Stimulated activated CD8-positive, alpha-beta memory T cell treated with anti-CD3 and anti-CD28 coated beads, Interleukin-7, amount 100 ng/mL, for 24 hours (primary cell): ENCODE results near the gene ERICH6.

ENCODE experiments used
- DNase-seq: peaks from one replicate; pipeline ENCODE4 v3.0.0-alpha.2; 2020; ENCODE audit warnings: low read depth

ERICH6 gene

DNA sequence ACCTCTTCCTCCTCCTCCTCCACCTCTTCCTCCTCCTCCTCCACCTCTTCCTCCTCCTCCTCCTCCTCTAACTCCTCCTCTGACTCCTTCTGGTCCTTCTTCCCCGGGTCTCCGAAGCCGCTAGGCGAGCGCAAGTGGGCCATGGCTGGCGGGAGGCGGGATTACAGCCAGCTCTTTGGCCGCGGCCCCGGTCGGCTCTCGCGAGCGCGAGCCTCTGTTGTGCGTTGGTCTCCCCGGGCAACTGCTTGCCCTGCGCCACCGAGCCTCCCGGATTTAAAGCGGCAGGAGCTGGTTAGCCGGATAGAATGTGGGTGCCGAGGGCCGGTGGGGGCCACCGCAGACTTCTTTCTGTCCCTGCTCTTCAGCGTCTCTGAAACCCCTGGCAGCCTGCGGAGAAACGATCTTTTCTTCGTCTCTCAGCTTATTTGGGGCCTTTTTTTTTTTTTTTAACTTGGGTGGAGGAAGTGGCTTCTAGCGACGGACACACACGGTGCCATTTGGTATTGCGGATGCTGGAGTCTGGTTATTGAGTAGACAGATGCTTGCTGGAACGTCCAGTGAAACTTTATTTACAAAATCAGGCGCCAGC, at the start of gene ERICH6:
Gene ERICH6, minus strand, starts transcription at position 165 of the 589 bp plus-strand sequence. Its CDS starts 22 bp downstream, at position 143.
- DNase-seq: peak; percentile 62

DNA sequence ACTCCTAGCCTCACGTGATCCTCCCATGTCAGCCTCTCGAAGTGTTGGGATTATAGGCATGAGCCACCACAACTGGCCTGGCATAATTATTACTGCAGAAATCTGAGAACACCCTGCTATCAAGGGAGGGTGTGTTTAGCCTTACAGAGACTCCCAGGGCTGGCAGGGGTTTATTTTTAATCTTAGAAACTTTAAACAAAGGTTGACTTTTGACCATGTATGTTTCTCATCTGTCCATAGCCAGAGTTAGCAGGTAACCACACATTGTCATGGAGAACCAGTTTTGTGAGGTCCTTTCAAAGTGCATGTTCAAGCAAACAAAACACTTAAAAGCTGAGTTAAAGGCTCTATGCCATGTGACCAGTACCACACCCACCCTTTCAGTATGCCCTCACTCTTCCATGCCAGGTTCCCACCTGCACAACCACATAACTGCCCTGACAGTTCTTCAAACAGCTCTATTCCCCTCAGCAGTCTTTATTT, 48.1 kb upstream of the ERICH6 start:
- no peak for DNase-seq

DNA sequence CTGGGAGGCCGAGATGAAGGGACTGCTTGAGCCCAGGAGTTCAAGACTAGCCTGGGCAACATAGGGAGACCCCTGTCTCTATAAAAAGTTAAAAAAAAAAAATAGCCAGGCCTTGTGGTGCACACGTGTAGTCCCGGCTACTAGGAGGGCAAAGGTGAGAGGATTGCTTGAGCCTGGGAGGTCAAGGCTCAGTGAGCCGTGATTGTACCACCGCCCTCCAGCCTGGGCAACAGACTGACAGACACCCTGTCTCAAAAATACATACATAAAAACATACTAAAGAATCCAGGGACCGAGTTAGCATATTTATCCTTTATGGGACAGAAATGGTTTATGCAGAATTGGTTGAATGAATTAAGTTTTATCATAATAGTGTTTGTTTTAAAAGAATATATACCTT, 45.5 kb upstream of the ERICH6 start:
- DNase-seq: no peak

DNA sequence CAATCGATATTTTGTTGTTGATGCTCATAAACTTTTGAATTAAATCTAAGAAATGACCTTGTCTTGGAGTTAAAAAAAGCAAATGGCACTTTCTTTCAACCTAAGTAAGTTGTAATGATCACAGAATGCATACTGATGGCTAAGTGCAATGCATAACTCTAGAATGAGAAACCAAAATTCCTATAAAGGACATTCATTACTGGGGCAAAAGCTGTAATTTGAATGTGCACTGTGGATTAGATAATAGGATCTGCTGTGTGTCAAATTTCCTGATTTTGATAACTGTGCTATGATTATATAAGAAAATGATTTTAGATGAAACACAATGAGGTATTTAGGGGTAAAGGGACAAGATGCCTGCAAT, 44.9 kb upstream of the ERICH6 start:
- DNase-seq: no peak

DNA sequence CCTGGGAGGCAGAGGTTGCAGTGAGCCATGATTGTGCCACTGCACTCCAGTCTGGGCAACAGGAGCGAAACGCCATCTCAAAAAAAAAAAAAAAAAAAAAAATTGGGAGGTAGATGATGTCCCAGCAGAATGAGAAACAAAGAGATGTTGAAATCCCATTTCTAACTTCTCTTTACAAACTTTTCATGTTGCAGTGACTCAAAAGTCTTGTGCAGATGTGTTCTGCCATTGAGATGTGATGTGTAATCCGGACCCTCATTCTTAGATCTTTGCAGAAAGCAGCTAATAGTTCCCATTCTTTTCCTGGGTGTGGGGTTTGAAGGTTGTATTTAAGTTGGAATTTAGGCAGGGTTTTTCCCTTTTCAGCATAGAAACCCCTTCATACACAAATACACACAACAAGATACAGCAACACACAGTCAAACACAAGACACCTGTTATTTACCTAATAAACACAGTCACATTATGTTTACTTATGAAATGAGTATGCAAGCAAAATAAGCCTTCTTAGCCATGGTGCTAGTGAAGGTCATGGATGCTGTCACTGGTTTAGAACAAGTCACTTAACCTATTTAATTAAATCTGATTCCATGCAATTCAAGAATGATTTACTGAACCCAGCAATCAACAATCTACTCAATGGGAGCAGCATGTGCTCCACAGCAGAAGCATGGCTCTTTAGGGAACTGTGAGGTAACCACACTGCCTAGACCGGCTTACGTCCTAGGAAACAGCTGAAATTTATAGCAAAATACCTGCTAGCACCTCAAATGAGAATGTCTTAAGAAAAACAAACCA, 44.4 kb upstream of the ERICH6 start:
- DNase-seq: no peak

DNA sequence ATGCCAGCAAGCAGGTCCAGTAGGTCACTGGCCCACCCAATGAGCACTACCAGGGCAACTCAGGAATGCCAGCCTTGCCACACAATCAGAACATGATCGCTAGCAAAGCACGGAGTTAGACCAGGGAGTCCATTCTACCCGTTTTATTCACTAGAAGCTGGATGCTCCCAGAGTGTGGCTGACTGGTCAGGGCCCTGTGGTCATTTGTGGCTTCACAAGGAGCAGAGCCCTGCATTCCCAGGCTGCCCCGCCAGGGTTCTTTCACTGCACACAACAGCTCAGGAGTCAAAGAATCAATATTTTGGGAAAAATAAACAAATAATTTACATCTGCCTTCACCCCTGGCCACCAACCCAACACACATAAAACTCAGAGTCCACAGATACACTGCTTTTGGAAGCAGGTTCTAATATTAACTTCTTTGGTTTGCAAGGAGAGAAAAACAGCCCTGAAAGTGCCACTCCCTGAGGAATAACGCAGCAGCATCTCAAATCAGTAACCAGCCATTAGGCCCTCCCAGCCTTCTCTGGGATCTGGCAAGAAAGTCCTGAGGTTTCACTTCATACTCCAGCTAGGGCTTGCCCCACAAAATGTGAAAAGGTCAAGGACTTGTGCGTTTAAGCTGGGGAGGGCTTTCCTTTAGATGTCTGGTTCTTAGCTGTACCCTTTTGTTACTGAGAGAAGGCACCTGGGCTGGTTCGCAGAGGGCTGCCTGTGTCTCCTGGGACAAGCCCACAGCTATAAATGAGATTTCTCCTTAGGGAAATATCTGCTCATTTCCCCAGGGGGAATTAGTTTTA, 43.3 kb upstream of the ERICH6 start:
- no peak for DNase-seq

DNA sequence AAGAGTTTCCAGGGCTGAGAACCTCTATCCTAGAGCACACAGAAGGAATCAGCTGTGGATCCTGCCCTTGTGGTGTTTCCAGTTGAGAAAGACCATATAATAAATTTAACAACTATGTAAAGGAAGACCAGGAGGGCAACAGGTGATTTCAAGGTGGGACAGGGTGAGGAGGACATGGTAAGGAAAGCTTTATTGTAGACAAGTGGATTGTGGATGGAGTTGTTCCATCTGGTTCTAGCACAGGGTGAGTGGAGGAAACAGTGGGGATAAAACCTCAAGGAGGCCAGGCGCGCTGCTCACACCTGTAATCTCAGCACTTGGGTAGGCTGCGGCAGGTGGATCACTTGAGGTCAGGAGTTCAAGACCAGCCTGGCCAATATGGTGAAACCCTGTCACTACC, 42.1 kb upstream of the ERICH6 start:
- DNase-seq: no peak

DNA sequence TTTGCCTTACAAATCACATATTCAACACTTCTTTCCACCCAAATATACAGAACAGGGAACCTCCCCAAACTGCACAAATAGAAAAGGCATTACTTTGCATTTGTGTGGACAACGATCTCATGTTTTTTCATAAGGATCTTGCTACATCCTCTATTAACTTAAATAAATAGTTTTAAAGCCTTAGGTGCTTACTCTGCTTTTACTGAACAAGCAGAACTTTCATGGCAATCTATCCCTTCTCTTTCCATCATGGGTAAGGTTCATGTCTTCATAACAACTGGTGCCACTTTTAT, 41.1 kb upstream of the ERICH6 start:
- no peak for DNase-seq

DNA sequence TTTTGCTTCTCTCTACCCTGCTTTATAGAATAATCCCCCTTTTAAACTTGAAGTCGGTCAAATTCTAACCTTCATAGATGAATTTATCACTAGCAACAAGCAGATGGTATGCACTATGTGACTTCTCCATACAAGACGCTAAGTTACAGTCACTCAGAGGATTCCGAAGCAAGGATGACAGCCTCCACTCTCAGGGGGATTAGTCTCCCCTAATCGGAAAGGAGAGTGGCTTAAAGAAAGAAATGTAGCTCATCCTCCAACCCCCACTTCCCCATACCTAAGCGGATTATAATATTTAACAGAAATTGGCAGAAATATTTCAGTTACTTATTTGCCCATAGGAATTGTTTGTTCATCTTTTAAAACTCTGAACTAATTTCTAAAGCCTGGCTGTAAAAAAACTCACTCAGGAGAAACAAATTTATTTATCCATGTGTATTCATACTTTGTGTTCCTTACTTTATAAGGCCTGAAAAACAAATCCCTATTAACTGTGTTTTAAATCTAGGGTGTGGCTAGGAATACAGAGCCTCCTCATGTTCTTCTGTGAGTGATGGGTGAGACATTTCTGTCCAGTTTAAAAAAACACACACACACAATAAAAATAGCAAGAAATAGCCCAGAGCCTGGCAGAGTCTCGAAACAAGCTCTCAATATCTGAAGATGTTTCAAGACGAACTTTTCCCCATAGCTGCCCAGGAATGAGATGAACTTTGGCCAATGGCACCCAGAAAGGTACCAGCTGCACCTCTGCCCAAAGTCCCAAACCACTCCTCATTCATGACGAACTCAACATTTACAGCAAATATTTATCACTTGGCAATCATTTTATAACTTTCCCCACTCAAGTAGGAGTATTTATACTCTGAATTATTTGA, 40.6 kb upstream of the ERICH6 start:
- no peak for DNase-seq

DNA sequence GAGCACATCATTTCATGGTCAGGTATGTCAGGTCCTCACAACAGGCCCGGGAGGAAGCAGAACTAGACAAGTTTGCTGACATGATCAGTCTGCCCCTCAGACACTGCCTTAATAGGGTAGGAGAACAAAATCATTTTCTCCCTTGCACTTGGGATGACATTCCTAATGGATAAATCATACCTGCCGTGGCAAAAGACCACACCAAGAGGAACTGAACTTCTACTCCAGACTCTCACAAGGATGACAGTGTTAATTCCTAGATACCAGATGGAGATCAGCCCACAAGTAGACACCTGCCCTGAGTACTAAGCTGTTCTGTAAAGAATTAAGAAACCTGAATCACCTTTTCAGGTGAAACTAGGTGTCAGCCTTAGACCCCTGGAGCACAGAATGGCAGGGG, 39.8 kb upstream of the ERICH6 start:
- no peak for DNase-seq

DNA sequence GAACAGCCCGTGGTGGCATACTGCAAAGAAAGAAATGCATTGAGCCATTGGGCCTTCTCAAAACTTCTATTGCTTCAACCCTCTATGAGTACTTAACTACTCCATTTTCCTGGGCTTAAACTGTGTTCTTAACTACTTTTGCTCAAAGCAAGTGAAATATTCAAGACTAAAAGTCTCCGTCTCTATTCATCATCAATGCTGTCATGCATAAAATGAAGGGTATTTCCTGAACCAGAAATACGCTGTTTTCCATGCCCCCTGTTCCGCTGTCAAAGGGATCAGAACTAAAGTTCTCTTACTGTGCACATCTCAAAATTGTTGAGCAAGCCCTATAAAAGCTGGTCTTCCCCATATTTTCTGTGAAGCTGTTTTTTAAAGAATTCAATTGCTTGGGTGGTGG, 39.0 kb upstream of the ERICH6 start:
- no peak for DNase-seq

DNA sequence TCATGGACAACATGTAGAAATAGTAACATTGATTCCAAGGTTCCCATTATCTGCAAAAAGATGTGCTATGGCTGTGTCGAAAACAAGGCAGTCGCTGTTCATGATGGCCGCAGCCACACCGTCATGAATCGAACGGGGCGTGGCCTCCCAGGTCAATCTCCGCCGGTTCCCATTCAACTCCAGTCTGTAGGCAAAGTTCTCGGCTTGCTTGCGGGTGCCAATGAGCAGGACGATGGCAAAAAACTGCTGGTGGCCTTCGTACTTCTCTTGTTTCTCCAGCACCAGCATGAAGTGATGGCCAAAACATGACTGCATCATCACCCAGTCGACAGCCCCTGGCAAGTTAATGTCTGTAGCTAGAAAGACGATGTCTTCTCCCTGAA, 38.4 kb upstream of the ERICH6 start:
- DNase-seq: no peak

DNA sequence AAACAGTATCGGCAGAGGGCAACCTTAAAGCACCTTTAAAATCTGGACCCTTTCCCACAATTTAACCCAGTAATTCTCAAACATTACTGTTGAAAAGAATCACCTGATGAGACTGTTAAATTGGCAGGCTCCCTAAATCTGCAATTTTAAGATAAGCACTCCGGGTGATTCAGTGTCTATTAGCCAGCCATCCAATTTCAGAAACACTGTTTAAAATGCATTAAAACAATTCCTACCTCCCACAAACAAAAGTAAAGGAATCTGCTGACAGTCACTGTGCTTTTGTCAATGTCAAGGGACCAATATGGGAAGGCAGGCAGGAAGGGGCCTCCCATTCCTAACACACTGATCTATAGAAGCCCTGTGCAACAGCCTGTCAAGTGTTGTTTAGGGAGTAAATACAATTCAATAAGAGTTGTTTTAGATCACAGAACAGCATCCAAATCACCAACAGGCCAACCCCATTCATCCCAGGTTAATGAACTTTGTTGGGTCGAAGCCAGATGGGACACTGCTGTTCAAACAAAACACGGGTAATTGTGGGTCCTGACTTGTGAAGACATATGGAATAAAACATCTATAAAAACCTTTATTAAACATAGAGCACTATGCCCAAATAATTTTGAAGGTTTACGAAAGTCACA, 37.9 kb upstream of the ERICH6 start:
- no peak for DNase-seq

DNA sequence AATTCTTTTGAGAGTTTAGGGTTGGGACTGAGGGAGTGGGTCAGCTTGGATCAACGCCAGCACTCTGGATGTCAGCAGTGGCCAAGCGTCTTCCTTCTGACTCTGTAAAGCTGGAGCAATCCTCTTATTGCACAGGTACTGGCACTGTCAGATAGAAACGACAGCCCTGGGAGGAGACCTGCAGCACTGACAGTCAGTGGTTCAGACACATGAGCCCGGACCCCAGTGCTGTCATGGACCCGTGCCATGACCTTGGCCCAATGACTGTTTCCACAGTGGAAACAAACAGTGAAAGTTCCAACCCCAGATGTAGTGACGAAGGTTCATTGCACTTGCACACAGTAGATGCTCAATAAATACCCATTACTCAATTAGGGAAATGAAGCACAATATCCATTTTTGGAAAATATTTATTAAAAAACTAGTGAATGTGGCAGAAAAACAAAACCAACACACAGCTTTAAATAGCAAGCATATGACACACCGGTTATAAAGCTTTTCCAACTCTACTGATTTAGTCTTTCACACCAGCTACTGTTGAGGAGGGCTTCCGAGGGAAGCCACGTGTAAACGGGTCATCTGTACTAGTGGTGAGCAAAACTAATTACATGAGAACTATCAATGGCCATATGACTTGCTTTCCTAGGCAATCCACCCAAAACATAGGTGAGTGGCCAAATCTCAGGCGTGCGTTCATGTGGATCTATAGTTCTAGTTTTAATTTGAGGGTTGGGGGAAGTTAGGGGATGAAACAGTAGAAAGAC, 37.2 kb upstream of the ERICH6 start:
- DNase-seq: no peak

DNA sequence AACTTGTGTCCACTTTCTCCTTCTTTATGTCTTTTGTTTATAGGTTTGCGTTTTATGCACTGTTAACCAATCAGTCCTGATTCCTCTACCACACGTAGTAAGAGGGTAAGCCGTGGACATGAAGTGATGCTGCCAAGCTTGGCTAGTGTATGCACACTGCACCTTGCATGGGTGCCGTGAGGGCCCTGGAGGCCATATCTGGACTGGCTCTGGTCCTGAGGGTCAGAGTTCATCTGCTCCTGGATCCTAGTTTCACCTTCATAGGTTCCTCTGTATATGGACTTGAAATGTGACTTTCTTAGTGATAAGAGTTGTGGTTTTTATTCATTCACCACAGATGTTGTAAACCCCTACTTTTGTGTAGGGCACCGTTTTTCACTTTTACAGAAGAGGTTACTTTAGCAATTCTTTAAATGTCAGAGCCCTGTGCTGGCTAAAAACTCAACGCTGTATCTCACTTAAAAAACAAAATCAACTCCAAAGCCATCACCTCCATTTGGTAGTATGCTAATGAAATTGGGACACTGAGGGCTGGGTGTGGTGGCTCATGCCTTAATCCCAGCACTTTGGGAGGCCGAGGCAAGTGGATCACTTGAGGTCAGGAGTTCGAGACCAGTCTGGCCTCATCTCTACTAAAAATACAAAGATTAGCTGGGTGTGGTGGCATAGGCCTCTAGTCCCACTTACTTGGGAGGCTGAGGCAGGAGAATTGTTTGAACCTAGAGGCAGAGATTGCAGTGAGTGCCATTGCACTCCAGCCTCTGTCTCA, 36.3 kb upstream of the ERICH6 start:
- no peak for DNase-seq

DNA sequence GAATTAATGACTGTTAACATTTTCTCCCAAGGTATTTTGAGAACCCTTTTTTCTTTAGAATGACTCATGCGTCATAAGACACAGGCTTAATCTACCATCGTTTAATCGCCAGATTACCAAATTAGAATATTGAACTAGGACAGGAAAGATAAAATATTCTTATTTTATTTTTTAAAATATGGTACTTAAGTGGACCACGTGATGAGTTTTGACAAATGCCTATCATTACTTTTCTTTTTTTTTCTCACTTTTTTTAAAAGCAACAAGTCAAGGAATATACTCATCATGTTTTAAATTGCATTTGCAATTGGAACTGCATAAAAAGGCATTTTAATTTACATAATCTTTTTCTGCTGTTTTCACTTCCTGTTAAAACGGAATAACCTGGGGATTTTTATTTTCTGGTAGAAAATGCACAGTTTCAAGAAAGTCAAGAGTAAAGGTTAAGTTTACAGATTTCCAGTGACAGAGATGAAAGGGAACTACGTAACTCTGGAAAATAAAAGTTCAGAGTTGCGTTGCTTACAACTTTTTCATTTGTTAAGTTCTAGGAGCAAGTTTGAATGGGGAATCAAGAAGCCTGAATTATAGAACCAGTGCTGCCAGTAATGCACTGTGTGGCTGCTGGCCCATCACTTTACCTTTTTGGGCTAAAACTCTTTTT, 35.6 kb upstream of the ERICH6 start:
- no peak for DNase-seq

DNA sequence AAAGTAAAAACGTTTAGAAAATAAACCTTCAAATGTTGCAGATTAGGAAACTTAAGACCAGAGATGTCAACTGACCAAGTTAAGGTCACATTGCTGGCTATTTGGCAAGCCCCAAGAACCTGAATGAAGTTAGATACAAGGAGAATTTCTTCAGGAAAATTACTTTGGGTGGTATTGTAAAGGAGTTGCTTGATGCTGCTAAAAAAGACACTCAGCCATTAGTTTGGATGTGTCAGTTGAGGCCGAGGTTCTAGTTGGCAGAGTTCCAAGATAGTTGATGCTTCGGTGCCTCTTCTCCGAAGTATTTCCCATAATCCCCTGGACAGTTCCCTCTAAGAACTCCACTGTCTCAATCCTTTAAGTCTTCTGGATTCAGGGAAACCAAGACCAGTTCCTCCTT, 35.0 kb upstream of the ERICH6 start:
- no peak for DNase-seq

DNA sequence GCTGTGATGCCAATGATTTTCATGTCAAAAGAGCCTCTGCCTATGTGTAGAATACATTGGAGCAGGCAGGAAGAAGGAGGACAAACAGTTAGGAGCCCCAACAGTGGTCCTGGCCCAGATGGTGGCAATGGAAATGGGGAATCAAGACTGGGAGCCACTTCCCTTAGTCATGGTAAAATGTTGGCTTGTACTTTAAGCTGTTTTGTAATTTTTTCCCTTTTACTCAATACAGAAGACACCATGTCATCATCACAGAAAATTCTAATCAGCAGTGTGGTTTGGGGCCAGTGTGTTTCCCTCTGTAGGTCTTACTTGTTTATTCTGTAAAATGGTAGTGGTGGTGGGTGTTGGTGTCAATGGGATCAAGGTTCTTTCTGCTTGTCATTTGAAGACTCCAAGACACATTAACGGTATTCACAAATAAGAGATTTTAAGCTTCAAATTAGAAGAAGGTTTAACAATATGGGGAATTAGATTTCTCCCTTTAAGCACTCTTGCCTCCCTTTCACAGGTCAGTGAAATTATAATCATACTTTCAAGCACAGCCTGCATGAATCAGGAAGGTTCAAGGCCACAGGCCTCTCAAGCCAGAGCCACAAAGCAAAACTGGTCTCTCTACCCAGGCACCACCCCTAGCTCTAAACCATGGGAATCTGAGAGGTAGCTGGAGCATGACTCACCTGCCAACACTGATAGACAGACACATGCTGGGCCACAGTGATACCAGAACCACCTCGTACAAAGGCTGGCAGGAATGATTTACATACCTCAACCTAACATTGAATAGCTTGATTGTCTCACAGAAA, 34.4 kb upstream of the ERICH6 start:
- DNase-seq: no peak
